Measurements from ENCODE around the gene KIF2C. TPM values are rescaled to one million over a fixed set of nuclear protein-coding genes. Genes with fewer than 3 reads are reported as not detected.

The KIF2C gene
- total and polyA plus RNA-seq, 2 donors (not counting 1 experiment from before 2014, with no cell fraction given), result 0.25 to 0.69 TPM

GRCh38 chr1:44808938-44809917, 69.6 kb downstream of the KIF2C start:
- TF ChIP-seq EZH2 (IDR thresholded peaks at IDR 0.05; ENCODE audit: borderline replicate concordance, insufficient read depth, low read depth, low read length, poor library complexity, severe bottlenecking) (no peak), CTCF (IDR thresholded peaks at IDR 0.05) (no peak)
- Histone ChIP-seq H3K9ac (ENCODE audit: low read length) (no peak overlapping the region), H3K79me2 (ENCODE audit: control insufficient read depth, insufficient read depth, low read length) (no peaks in the 10 kb centered on the region), H4K20me1 (ENCODE audit: control insufficient read depth, insufficient read depth, low read length, poor library complexity, severe bottlenecking) (no peaks in the 10 kb centered on the region), H2AFZ (ENCODE audit: insufficient read depth, low read depth, low read length, poor library complexity, severe bottlenecking) (peak overlapping the region; percentile 30), H3K4me2 (replicated peaks; ENCODE audit: low read depth, low read length, poor library complexity, severe bottlenecking) (peak overlapping the region; percentile 68), H3K36me3 (replicated peaks in 1 of 2; ENCODE audit: control extremely low read depth in 1 of 2, control insufficient read depth in 1 of 2, extremely low read depth in 1 of 2, insufficient read depth in 2 of 2, low read length in 1 of 2) (peaks cover 0 to 10% of the 10 kb centered on the region in 2 experiments), H3K27me3 (replicated peaks in 1 of 4; ENCODE audit: control extremely low read depth in 1 of 4, control insufficient read depth in 3 of 4, insufficient read depth in 4 of 4, low read length in 3 of 4) (no peaks in the 10 kb centered on the region), H3K27ac (ENCODE audit: low read length in 2 of 2) (peak overlapping the region; percentile 91 to 95), H3K9me3 (ENCODE audit: control extremely low read depth in 1 of 3, control insufficient read depth in 2 of 3, insufficient read depth in 1 of 3, low read length in 2 of 3) (peaks cover 0 to 3% (median 0%) of the 10 kb centered on the region in 3 donors), H3K4me1 (ENCODE audit: control insufficient read depth in 2 of 2, insufficient read depth in 2 of 2, low read length in 2 of 2) (peaks cover 44 to 59% of the 10 kb centered on the region in 2 donors), H3K4me3 (ENCODE audit: control extremely low read depth in 1 of 5, extremely low read depth in 1 of 5, insufficient read depth in 1 of 5, low read depth in 2 of 5, low read length in 4 of 5) (no peak overlapping the region)
- CTCF ChIA-PET, result interaction anchor here (0.6 to 3.9 kb wide), 10 partner anchors 9 to 494 kb away, joined by 3 to 40 read pairs (median 5); partner anchors contain the start of genes PLK3 and RNU5D-1
- intact Hi-C loops (cut with micrococcal nuclease), result loop anchor here (1.0 kb wide), 1 partner anchor 10 kb away; no protein-coding TSS in a partner anchor
- peak overlapping the region; percentile 74 for H3K4me3 Mint-ChIP-seq
- H3K27me3 Mint-ChIP-seq, result no peaks in the 10 kb centered on the region
- peaks cover 61% of the 10 kb centered on the region for H3K4me1 Mint-ChIP-seq
- POLR2A ChIA-PET, result interaction anchor here (0.5 to 4.3 kb wide), 14 partner anchors 8 to 495 kb away, joined by 3 to 59 read pairs (median 5); partner anchors contain the start of genes PLK3, RNU5D-1 and RPS8
- peak; percentile 49 for ATAC-seq (ENCODE audit: low read depth)
- H3K27ac Mint-ChIP-seq, result peak overlapping the region; percentile 99
- DNase-seq, result peak; percentile 75
- H3K9me3 Mint-ChIP-seq (ENCODE audit: insufficient read depth), result no peaks in the 10 kb centered on the region
- 49% methylated on average over 4 of the region's 6 CpGs for WGBS (ENCODE audit: insufficient coverage)

Measured in B cell (primary cell).